GM20431 (cell line): ENCODE results near the gene SEMA6B.

Experiments
- in situ Hi-C: fragments of 300-500 bp; cut with MseI, MboI; formaldehyde crosslinking; loops from one replicate; pipeline ENCODE4 v1.15.0; 2020; ENCODE audit warnings: low sequenced_read_pairs; ENCODE audit not compliant: unreplicated experiment

The SEMA6B gene

GRCh38 chr19:4498694-4499093, 60.8 kb downstream of the SEMA6B start:
- in situ Hi-C loops, result no loop called here

DNA sequence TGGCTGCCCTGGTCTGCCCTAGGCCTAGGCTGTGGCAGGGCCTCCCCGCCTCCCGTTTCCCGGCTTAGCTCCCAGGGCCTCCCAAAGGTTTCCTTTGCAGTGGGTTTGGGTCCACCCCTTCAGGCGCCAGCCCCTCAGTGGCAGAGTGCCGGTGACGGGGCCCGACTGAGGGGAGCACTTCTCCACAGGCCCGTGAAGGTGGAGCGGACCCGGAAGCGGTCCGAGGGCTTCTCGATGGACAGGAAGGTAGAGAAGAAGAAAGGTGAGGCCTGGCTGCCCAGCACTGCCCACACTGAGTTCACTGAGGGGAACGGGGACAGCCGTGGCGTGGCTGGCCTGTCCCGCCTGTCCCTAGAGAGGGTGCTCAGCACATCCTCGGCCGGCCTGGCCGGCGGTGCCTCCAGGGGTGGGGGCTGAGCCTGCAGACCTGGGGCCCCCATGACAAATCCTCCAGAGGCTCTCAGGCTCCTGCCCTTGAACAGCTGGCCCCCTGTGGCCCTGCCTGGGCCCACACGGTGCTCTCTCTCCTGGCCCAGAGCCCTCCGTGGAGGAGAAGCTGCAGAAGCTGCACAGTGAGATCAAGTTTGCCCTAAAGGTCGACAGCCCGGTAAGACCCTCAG, 61.6 kb downstream of the SEMA6B start:
- in situ Hi-C loops, result no loop called here

DNA sequence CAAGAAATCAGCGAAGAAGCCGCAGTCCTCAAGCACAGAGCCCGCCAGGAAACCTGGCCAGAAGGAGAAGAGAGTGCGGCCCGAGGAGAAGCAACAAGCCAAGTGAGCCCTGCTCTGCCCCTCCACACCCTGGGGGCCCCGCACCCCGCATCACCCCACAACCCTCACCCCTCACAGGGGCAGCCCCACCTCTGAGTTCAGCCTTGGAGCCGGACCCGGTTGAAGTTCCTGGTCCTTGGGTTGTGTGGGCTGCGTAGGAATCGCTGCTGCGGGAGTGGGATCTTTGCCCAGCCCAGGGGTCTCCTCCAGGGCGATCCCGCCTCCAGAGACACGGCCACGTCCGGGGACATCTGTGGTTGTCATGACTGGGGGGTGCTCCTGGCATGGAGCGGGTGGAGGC, 63.2 kb downstream of the SEMA6B start:
- in situ Hi-C loops, result no loop called here

GRCh38 chr19:4495471-4495870, 64.0 kb downstream of the SEMA6B start:
- in situ Hi-C loops, result no loop called here

- in situ Hi-C loops, result no loop called here
Measured at GRCh38 chr19:4494691-4495064, 64.8 kb downstream of the SEMA6B start.

DNA sequence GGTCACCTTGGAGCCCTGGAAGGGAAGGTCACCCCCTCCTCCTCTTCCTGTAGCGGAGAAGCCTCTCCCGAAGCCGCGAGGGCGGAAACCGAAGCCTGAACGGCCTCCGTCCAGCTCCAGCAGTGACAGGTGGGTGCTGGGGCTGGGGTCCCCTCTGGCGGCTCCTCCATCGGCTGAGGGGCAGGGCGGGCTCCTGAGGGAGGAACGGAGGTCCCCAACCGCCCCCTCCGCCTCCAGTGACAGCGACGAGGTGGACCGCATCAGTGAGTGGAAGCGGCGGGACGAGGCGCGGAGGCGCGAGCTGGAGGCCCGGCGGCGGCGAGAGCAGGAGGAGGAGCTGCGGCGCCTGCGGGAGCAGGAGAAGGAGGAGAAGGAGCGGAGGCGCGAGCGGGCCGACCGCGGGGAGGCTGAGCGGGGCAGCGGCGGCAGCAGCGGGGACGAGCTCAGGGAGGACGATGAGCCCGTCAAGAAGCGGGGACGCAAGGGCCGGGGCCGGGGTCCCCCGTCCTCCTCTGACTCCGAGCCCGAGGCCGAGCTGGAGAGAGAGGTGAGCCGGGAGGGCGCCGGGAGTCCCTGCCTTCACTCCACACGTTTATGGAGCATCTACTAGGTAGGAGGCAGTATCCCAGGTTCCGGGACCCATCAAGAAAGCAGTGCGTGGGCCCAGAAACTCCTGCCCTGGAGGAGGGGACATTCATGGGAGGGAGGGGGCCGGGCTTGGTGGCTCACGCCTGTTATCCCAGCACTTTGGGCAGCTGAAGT, 65.4 kb downstream of the SEMA6B start:
- in situ Hi-C loops, result no loop called here

DNA sequence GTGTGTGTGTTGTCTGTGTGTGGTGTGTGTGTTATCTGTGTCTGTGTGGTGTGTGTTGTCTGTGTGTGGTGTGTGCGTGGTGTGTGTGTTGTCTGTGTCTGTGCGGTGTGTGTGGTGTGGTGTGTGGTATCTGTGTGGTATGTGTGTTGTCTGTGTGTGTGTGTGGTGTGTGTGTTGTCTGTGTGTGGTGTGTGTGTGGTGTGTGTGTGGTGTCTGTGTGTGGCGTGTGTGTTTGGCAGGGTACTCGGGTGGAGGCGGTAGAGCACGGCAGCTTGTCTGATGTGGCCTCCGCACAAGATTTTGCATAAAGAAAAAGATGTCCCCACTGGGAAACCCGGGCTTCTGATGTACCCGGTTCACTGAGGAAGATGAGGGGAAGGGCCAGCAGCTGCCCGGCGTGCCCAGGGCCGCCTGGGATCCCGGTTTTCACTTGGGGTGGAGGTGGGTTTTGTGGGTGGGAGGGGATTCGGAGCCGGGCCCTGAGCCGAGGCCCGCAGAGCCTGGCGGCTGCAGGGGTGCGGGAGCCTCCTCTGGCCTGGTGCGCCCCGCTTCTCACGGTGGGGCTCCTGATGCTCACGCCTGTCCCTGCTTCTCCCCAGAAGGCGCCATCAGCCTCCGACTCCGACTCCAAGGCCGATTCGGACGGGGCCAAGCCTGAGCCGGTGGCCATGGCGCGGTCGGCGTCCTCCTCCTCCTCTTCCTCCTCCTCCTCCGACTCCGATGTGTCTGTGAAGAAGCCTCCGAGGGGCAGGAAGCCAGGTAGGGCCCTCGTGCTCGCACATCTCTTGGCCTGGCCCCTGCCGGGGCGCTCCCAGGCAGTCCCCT, 66.2 kb downstream of the SEMA6B start:
- in situ Hi-C loops, result no loop called here
